Astrocyte of the cerebellum (primary cell): Measurements from ENCODE around the gene ASB1.

Source experiments
- DNase-seq: peaks from one replicate; pipeline ENCODE4 v3.0.0-alpha.2; 2011; ENCODE audit warnings: low read depth
- H3K4me3 ChIP-seq: 2 replicates; pipeline ENCODE4 v1.5.1; 2011; ENCODE audit warnings: mild to moderate bottlenecking, low read depth, low read length, moderate library complexity
- CTCF ChIP-seq: IDR thresholded peaks from 2 replicates; pipeline ENCODE4 v1.5.1; 2012; ENCODE audit warnings: low read length, low read depth, moderate library complexity, mild to moderate bottlenecking; ENCODE audit errors: missing control alignments
- in situ Hi-C: cut with HindIII; loops from 2 replicates; pipeline ENCODE4 v1.10.0; 2017; ENCODE audit warnings: low sequenced_read_pairs

The ASB1 gene

GRCh38 chr2:238495422-238495821 lies 68.7 kb downstream of the ASB1 start:
- TF ChIP-seq CTCF: no peak
- DNase-seq: no peak
- H3K4me3 ChIP-seq: no peak overlapping the region
- in situ Hi-C loops: no loop called here

GRCh38 chr2:238496756-238497609 lies 70.3 kb downstream of the ASB1 start:
- DNase-seq: no peak
- in situ Hi-C loops: no loop called here
- no peak for TF ChIP-seq CTCF
- no peak overlapping the region for H3K4me3 ChIP-seq

- no peak overlapping the region for H3K4me3 ChIP-seq
- in situ Hi-C loops: no loop called here
- TF ChIP-seq CTCF: no peak
These were observed 70.9 kb downstream of the ASB1 start for GRCh38 chr2:238497610-238498005.

GRCh38 chr2:238498188-238498587 lies 71.5 kb downstream of the ASB1 start:
- H3K4me3 ChIP-seq: no peak overlapping the region
- TF ChIP-seq CTCF: no peak
- no peak for DNase-seq
- in situ Hi-C loops: no loop called here

More at GRCh38 chr2:238497610-238498005, 70.9 kb downstream of the ASB1 start:
- no peak for DNase-seq

- TF ChIP-seq CTCF: no peak
- no peak overlapping the region for H3K4me3 ChIP-seq
- no peak for DNase-seq
- in situ Hi-C loops: no loop called here
These were observed 72.1 kb downstream of the ASB1 start for GRCh38 chr2:238498691-238499295.

- in situ Hi-C loops: loop anchor here (5.0 kb wide), 1 partner anchor 67 kb away; no protein-coding TSS in a partner anchor
- no peak for TF ChIP-seq CTCF
- H3K4me3 ChIP-seq: no peak overlapping the region
- DNase-seq: peak; percentile 32
These were observed 73.2 kb downstream of the ASB1 start for GRCh38 chr2:238499731-238500580.
